Hepatocyte (in vitro differentiated cells): ENCODE results near the gene LSS. TPM values are rescaled to one million over a fixed set of nuclear protein-coding genes. Genes with fewer than 3 reads are reported as not detected.
"Not testable (repeated sequence)": the region's sequence is repeated elsewhere in the genome, so short reads cannot be mapped to it uniquely, and the experiment has no call there.

Source experiments
- DNase-seq: peaks from one replicate; pipeline ENCODE4 v3.0.0-alpha.2; 2016; ENCODE audit warnings: low spot score
- H2AFZ ChIP-seq: fragments of 200-600 bp; sonication (generic); 2 replicates; pipeline ENCODE4 v1.6.0; 2016; ENCODE audit warnings: antibody characterized with exemption, mild to moderate bottlenecking
- H3K27ac ChIP-seq: fragments of 200-600 bp; sonication (generic); 2 replicates; pipeline ENCODE4 v1.5.1; 2016; ENCODE audit warnings: mild to moderate bottlenecking
- H3K27me3 ChIP-seq: fragments of 200-600 bp; sonication (generic); 2 replicates; pipeline ENCODE4 v1.6.1; 2016
- H3K36me3 ChIP-seq: fragments of 200-600 bp; sonication (generic); replicated peaks from 2 replicates; pipeline ENCODE4 v1.5.1; 2016; ENCODE audit warnings: low read depth; ENCODE audit not compliant: insufficient read depth
- H3K4me1 ChIP-seq: fragments of 200-600 bp; sonication (generic); 2 replicates; pipeline ENCODE4 v1.5.1; 2016; ENCODE audit warnings: mild to moderate bottlenecking, moderate library complexity; ENCODE audit not compliant: insufficient read depth
- H3K4me2 ChIP-seq: fragments of 200-600 bp; sonication (generic); 2 replicates; pipeline ENCODE4 v1.6.0; 2016
- H3K4me3 ChIP-seq: fragments of 200-600 bp; sonication (generic); 2 replicates; pipeline ENCODE4 v1.5.1; 2016; ENCODE audit warnings: mild to moderate bottlenecking
- H3K79me2 ChIP-seq: fragments of 200-600 bp; sonication (generic); 2 replicates; pipeline ENCODE4 v1.6.0; 2017; ENCODE audit warnings: mild to moderate bottlenecking
- H3K9me2 ChIP-seq: fragments of 200-600 bp; sonication (generic); replicated peaks from 2 replicates; pipeline ENCODE4 v1.6.0; 2017; ENCODE audit warnings: mild to moderate bottlenecking; ENCODE audit not compliant: insufficient read depth
- H3K9me3 ChIP-seq: fragments of 200-600 bp; sonication (generic); 2 replicates; pipeline ENCODE4 v1.5.1; 2016; ENCODE audit warnings: low read depth, mild to moderate bottlenecking
- H4K20me1 ChIP-seq: fragments of 200-600 bp; sonication (generic); 2 replicates; pipeline ENCODE4 v1.6.0; 2016; ENCODE audit warnings: mild to moderate bottlenecking; ENCODE audit not compliant: insufficient read depth, poor library complexity, severe bottlenecking
- CTCF ChIP-seq: fragments of 200-600 bp; sonication (generic); IDR thresholded peaks from 2 replicates; pipeline ENCODE4 v1.5.1; 2016; ENCODE audit warnings: antibody characterized with exemption, mild to moderate bottlenecking; ENCODE audit not compliant: poor library complexity
- EZH2 ChIP-seq: fragments of 200-600 bp; sonication (generic); IDR thresholded peaks from 2 replicates; pipeline ENCODE4 v1.6.1; 2016; ENCODE audit warnings: antibody characterized with exemption, mild to moderate bottlenecking, borderline replicate concordance
- EZH2phosphoT487 ChIP-seq: fragments of 200-600 bp; sonication (generic); IDR thresholded peaks from one replicate; pipeline ENCODE4 v1.6.1; 2018; ENCODE audit warnings: antibody characterized with exemption, mild to moderate bottlenecking, low read depth, moderate library complexity; ENCODE audit not compliant: unreplicated experiment, severe bottlenecking
- WGBS: methylation state at CpG from one replicate; pipeline ENCODE4 v1.1.6; 2016; ENCODE audit warnings: low lambda C conversion rate; ENCODE audit errors: missing lambda C conversion rate; 5-methylcytosine and 5-hydroxymethylcytosine counted together
- polyA plus RNA-seq: library from polyadenylated mRNA; unstranded; fragments of >200 nt; fragmentation: Nextera tagmentation; extraction: Ambion mirVana; gene quantifications from 2 replicates; pipeline ENCODE4 v1.2.1, GENCODE V29; 2016
- total RNA-seq: library from RNA; depleted of rRNA; stranded (reverse); fragments of >200 nt; gene quantifications from 2 replicates; pipeline ENCODE4 v1.2.3, GENCODE V29; 2014

Gene LSS
- total and polyA plus RNA-seq, 2 experiments from 2014 or later, result 131 to 146 TPM

- H2AFZ ChIP-seq, result no peak overlapping the region
- DNase-seq, result no peak
- H3K4me3 ChIP-seq, result no peak overlapping the region
- H3K9me2 ChIP-seq, result no peaks in the 10 kb centered on the region
- H3K4me1 ChIP-seq, result no peaks in the 10 kb centered on the region
- no peaks in the 10 kb centered on the region for H3K27me3 ChIP-seq
- H3K27ac ChIP-seq, result no peak overlapping the region
- peaks cover 5% of the 10 kb centered on the region for H3K9me3 ChIP-seq
- TF ChIP-seq CTCF, result no peak
- no peak for TF ChIP-seq EZH2phosphoT487
- TF ChIP-seq EZH2, result no peak
- H4K20me1 ChIP-seq, result no peaks in the 10 kb centered on the region
- 78% methylated on average over 24 of the region's 24 CpGs for WGBS
- H3K36me3 ChIP-seq, result no peaks in the 10 kb centered on the region
- H3K4me2 ChIP-seq, result no peak overlapping the region
- peaks cover 12% of the 10 kb centered on the region for H3K79me2 ChIP-seq
Measured at GRCh38 chr21:46180079-46180722, 48.4 kb downstream of the LSS start.

- Histone ChIP-seq H3K4me3 (no peak overlapping the region), H3K79me2 (peaks cover 15% of the 10 kb centered on the region), H4K20me1 (no peaks in the 10 kb centered on the region), H3K9me3 (peaks cover 5% of the 10 kb centered on the region), H3K4me2 (no peak overlapping the region), H3K36me3 (no peaks in the 10 kb centered on the region), H3K27ac (no peak overlapping the region), H3K9me2 (no peaks in the 10 kb centered on the region), H3K4me1 (no peaks in the 10 kb centered on the region), H2AFZ (no peak overlapping the region), H3K27me3 (no peaks in the 10 kb centered on the region)
- 90% methylated on average over 16 of the region's 17 CpGs for WGBS
- TF ChIP-seq EZH2, result no peak
- no peak for TF ChIP-seq EZH2phosphoT487
- TF ChIP-seq CTCF, result no peak
- no peak for DNase-seq
Measured at GRCh38 chr21:46179708-46180078, 48.9 kb downstream of the LSS start.

GRCh38 chr21:46178961-46179360, 49.6 kb downstream of the LSS start:
- no peak overlapping the region for H2AFZ ChIP-seq
- no peak overlapping the region for H3K4me3 ChIP-seq
- peaks cover 5% of the 10 kb centered on the region for H3K9me3 ChIP-seq
- no peaks in the 10 kb centered on the region for H3K4me1 ChIP-seq
- H3K79me2 ChIP-seq, result peaks cover 19% of the 10 kb centered on the region
- H3K9me2 ChIP-seq, result no peaks in the 10 kb centered on the region
- H4K20me1 ChIP-seq, result no peaks in the 10 kb centered on the region
- no peaks in the 10 kb centered on the region for H3K27me3 ChIP-seq
- no peak overlapping the region for H3K27ac ChIP-seq
- no peak for TF ChIP-seq EZH2phosphoT487
- no peak for TF ChIP-seq CTCF
- no peak for TF ChIP-seq EZH2
- no peaks in the 10 kb centered on the region for H3K36me3 ChIP-seq
- no peak for DNase-seq
- no peak overlapping the region for H3K4me2 ChIP-seq
- WGBS, result 87% methylated on average over 4 of the region's 4 CpGs

GRCh38 chr21:46176443-46177129, 52.0 kb downstream of the LSS start:
- not testable (repeated sequence) for DNase-seq, H3K36me3 ChIP-seq, H3K9me3 ChIP-seq

More at GRCh38 chr21:46176443-46177129, 52.0 kb downstream of the LSS start:
- not testable (repeated sequence) for H3K9me2 ChIP-seq, H4K20me1 ChIP-seq, H2AFZ ChIP-seq, H3K4me3 ChIP-seq, H3K4me2 ChIP-seq, H3K27ac ChIP-seq, H3K4me1 ChIP-seq, H3K27me3 ChIP-seq
- peaks cover 22% of the 10 kb centered on the region for H3K79me2 ChIP-seq
- WGBS, result 99% methylated on average over 3 of the region's 3 CpGs
